ENCODE measurements around the gene STK39. TPM values are rescaled to one million over a fixed set of nuclear protein-coding genes. Genes with fewer than 3 reads are reported as not detected.
A peak's percentile ranks its signal among the peaks of the same experiment; 100 is the strongest.

Gene STK39
- polyA plus RNA-seq, 3 donors from 2014 or later = 5.8 to 11.5 (median 9.3) TPM

DNA sequence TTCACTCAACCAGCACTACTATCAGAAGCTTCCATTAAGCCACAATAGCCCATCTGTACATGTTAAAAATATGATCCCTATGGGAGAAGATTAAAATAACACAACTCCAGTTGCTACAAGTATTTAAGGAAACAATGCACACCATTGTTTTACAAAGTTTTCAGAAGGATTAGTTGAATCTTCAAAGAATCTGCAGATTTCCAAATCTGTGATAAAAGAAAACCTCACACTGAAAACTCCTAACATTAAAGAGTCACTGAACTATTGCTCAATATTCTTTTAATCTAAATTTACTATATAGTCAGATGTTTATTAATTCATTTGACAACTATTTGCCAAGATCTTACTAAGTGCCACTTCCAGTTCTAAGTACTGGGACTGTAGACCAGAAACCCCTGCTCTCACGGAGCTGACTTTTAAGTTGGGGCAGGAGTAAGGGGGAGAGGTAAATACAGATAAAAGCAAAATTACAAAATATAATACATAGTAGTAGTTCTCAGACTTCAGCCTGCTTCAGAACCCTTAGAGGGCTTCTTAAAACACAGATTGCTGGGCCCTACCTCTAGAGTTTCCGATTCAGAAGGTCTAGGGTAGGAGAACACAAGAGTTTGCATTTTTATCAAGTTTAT is 94.4 kb downstream of the STK39 start:
- Mint-ChIP-seq H3K27me3 (ENCODE audit: low read depth in 3 of 3) (peaks cover 0 to 1% (median 0%) of the 10 kb centered on the region in 3 donors), H3K27ac (no peak overlapping the region), H3K36me3 (peaks cover 0 to 11% (median 4%) of the 10 kb centered on the region in 3 donors), H3K4me3 (no peak overlapping the region), H3K4me1 (peaks cover 41 to 79% of the 10 kb centered on the region in 2 donors), H3K9me3 (no peaks in the 10 kb centered on the region)
- no peak for DNase-seq

DNA sequence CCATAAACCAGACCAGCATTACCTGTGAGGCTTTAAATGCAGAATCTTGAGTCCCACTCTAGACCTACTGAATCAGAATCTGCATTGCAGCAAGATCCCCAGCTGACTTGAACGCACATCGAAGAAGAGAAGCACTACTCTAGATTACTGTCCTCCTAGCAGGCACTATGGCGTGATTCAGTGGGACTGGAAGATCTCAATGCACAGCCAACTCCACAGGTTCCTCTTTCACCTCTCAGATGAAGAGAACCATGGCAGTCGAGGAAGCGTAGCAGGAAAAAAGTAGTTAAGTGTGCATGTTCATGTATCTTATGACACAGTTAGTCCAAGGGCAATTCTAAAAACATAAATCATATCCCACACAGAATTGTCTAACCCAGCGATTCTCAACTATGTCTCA is 97.4 kb downstream of the STK39 start:
- DNase-seq = no peak
- Mint-ChIP-seq H3K27me3 (ENCODE audit: low read depth in 3 of 3) (peaks cover 0 to 1% (median 0%) of the 10 kb centered on the region in 3 donors), H3K4me3 (no peak overlapping the region), H3K4me1 (peaks cover 41 to 74% of the 10 kb centered on the region in 2 donors), H3K9me3 (no peaks in the 10 kb centered on the region), H3K27ac (no peak overlapping the region), H3K36me3 (peaks cover 2 to 4% (median 4%) of the 10 kb centered on the region in 3 donors)

DNA sequence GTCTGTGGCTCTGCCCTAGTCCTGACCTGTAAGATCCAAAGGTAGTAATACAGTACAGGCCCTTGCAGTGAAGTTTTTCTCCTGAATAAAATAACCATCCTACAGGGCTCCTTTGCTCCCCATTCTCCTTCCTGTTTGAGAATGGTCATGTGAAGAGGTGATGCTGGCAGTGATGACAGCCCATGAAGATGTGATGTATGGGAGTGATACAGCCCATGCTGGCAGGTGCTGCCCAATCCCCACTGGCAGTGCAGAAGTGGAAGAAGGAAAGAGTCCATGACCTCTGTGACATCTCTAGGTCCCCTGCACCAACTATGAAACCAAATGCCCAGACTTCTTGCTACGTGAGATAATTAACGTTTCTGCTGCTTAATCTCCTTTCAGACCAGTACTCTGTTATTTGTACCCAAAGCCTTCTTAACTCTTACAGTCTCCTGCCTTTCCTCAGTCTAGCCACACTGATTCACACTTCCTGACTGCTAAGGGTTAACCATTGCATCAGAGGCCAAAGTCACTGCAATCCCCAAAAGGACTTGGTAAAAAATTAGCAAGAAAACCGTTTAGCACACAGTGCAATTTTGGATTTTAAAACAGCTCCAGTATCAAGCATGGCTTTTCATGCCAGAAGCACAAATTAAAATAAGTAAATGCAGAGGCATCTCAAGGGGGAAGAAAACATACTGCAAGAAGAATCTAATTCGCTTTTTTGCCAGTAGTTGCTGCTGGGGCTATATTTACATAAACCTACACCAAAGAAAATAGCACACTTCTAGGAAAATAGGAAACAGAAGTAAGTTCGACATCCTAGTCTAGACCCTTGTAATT is 98.0 kb downstream of the STK39 start:
- peaks cover 41 to 76% of the 10 kb centered on the region in 2 donors for H3K4me1 Mint-ChIP-seq
- peak overlapping the region in 2 of 6 donors; percentile 1 to 45 for H3K27ac Mint-ChIP-seq

DNA sequence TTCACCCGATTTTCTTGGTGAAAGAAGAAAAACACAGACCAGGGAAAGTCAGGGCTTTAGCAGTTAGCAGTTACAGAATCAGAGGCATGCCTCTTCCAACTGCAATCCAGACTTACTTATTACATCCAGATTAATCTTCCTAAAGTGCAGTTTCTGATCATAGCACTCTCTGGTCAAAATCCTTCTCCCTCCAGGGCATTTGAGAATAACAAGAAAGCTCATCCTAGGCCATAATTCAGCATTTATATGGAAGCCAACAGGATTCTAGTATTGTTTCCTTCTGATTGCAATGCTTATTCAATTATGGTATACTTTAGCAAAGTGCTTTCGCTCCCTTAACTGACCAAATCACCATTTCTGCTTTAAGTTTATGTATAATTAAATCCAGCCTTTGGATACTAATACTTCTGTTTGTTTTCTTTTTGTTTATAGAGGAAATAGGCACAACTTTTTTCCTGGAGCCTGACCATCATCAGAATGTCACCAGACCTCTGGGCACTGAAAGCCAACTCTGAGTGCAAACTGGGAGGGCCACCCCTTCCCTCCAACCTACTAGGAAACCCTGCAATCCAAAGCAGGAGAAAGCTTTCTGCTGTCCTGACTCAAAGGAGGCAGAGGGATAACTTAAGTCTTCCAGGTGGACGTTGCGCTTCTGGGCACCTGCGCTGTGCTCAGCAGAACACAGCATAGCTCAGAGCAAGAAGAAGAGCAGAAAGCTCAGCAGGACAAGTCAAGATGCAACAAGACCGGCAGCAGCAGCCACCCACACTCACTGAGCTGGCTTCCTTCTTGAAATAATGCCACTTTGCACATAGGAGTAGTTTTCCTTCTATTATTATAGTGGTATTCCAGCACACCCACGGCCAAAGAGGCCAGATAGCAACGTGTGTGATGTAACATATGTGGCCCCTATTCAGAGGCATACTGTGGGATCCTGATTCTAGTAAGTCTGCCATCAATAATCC is 99.3 kb downstream of the STK39 start:
- Mint-ChIP-seq H3K27ac (peak overlapping the region in 2 of 6 donors; percentile 7 to 31), H3K4me3 (no peak overlapping the region), H3K4me1 (peaks cover 35 to 78% of the 10 kb centered on the region in 2 donors), H3K27me3 (ENCODE audit: low read depth in 3 of 3) (peaks cover 0 to 1% (median 0%) of the 10 kb centered on the region in 3 donors), H3K9me3 (no peaks in the 10 kb centered on the region), H3K36me3 (peaks cover 2 to 4% (median 4%) of the 10 kb centered on the region in 3 donors)
- no peak for DNase-seq

More for the DNA sequence above, 98.0 kb downstream of the STK39 start:
- no peak for DNase-seq
- H3K4me3 Mint-ChIP-seq = no peak overlapping the region
- H3K9me3 Mint-ChIP-seq = no peaks in the 10 kb centered on the region
- peaks cover 0 to 1% (median 0%) of the 10 kb centered on the region in 3 donors for H3K27me3 Mint-ChIP-seq (ENCODE audit: low read depth in 3 of 3)
- peaks cover 2 to 4% (median 4%) of the 10 kb centered on the region in 3 donors for H3K36me3 Mint-ChIP-seq

DNA sequence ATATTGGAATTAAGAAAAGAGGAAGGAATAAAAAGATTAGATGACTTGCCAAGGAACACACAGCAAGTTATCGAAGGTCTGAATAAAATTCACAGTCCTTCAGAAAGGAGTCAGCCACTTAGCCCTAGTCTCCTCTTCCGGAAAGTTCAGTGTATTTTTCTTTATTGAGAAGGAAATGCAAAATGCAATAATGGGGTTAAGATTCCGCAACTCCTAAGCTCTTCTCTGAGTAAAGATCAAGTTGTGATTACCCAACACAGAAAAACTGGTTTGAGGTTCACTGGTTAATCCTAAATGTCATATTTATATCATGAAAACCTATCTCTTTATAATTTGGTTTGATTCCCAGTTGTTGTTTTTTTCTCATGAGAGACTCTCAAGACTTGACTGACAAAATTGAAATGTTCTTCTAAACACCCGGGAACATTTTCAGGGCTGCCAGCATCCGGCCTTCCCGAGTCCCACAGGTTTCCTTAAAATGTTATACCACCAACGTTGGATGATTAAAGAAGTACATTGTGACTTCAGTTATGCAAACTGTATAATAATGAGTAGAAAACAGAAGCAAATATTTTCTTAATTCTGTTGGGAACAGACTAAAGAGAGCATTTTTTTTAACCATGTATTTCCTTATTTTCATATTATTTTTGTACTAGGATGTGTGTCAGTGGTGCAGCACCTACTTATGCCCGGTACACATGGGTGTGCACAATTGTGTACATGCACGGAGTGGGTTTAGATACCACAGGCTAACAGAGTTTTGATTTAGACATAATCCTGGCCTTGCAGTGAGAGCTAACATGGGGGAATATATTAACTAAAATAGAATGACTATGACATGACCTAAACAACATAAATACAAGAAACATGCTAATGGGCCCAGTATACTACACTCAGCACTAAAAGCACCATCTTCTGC is 100.2 kb downstream of the STK39 start:
- H3K27ac Mint-ChIP-seq = peak overlapping the region in 5 of 6 donors; percentile 2 to 77 (median 25)
- peaks cover 41 to 79% of the 10 kb centered on the region in 2 donors for H3K4me1 Mint-ChIP-seq
- no peaks in the 10 kb centered on the region for H3K9me3 Mint-ChIP-seq

DNA sequence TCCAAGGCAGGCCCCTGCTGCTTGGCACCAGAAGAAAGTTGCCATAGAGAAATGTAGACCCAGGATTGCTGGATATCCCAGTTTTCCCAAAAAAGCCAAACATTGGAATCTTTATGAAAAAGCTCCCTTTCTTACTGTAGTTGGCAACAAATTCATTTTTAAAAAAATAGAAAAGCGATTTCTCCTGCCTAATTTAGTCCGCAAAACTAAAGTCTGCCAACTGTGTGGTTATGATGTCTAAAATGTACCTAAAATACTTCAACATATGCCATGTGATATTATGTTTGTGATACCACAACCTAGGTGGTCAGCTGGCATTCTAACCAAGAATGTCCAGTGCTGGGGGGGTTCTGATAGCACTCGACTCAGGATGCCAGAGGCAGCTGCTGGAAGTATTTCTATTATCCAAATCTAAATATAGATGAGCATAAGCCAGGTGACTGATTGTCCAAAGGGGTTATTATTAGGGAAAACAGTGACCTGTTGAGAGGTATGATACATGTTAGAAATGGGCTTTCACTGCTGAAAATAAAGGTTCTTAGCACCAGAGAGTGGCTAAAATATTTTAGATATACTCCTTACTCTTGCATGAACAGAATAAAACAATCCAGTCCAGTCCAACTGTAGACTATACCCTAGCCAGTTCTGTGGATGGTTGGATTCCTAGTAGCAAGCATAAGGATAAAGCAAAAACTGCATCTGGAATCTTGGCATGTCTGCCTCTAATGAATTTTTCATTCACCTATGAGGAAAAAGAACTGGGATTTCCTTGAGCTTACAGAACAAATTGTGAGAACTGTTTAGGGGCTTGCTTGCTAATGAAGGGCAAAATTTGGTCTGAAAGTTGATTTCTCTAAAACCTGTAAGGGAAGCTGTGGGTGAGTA is 101.7 kb downstream of the STK39 start:
- H3K4me1 Mint-ChIP-seq = peaks cover 34 to 67% of the 10 kb centered on the region in 2 donors
- H3K36me3 Mint-ChIP-seq = peaks cover 0 to 2% (median 0%) of the 10 kb centered on the region in 3 donors
- no peak overlapping the region for H3K4me3 Mint-ChIP-seq
- no peak for DNase-seq
- H3K27me3 Mint-ChIP-seq (ENCODE audit: low read depth in 3 of 3) = peaks cover 0 to 1% (median 0%) of the 10 kb centered on the region in 3 donors
- peak overlapping the region in 1 of 6 donors; percentile 6 for H3K27ac Mint-ChIP-seq
- H3K9me3 Mint-ChIP-seq = no peaks in the 10 kb centered on the region

More for the DNA sequence above, 100.2 kb downstream of the STK39 start:
- DNase-seq = no peak
- Mint-ChIP-seq H3K27me3 (ENCODE audit: low read depth in 3 of 3) (peaks cover 0 to 1% (median 0%) of the 10 kb centered on the region in 3 donors), H3K4me3 (no peak overlapping the region), H3K36me3 (peaks cover 2 to 4% (median 4%) of the 10 kb centered on the region in 3 donors)

DNA sequence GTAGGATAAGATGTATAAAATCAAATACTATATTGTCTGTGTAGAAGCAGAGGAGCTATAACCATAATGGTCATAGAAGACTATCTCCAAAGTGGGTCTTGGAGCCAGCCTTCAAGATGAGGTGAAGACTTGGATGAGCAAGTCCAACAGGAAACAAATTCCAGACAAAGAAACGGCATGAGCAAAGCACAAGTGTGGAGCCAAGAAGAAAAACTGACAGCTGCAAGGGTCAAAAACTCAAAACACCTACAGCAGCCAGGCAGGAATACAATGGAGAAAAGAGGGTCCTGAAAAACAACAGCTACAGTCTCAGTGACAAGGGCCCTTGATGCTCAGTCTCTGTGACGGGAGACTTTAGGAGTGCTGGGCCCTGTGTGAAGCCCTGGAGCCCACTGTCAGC is 102.4 kb downstream of the STK39 start:
- Mint-ChIP-seq H3K36me3 (peaks cover 0 to 2% (median 1%) of the 10 kb centered on the region in 3 donors), H3K4me1 (peaks cover 31 to 65% of the 10 kb centered on the region in 2 donors), H3K27ac (peak overlapping the region in 3 of 6 donors; percentile 22 to 74 (median 58)), H3K27me3 (ENCODE audit: low read depth in 3 of 3) (peaks cover 0 to 1% (median 0%) of the 10 kb centered on the region in 3 donors), H3K9me3 (no peaks in the 10 kb centered on the region), H3K4me3 (no peak overlapping the region)
- no peak for DNase-seq

DNA sequence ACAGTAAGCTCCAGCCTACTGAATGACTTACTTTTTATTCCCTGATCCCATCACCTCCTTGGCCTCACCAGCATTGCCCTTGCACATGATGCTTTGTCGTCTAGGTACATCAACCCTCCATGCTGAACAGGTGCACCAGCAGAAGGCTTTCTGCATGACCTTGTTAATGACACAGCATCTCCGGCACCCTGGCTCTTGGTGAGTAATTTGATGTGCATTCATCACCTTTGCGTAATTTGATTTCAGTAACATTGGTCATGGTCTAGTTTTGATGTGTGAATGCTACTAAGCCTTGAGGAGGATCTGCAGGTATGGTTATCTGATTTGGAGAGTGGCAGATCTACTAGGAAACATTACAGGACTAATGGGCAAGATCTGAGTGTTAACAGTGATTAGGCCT is 103.6 kb downstream of the STK39 start:
- H3K36me3 Mint-ChIP-seq = peaks cover 2 to 7% (median 4%) of the 10 kb centered on the region in 3 donors
- peaks cover 20 to 55% of the 10 kb centered on the region in 2 donors for H3K4me1 Mint-ChIP-seq
- peak overlapping the region in 1 of 6 donors; percentile 32 for H3K27ac Mint-ChIP-seq
- H3K27me3 Mint-ChIP-seq (ENCODE audit: low read depth in 3 of 3) = no peaks in the 10 kb centered on the region
- no peak overlapping the region for H3K4me3 Mint-ChIP-seq
- no peak for DNase-seq
- no peaks in the 10 kb centered on the region for H3K9me3 Mint-ChIP-seq

DNA sequence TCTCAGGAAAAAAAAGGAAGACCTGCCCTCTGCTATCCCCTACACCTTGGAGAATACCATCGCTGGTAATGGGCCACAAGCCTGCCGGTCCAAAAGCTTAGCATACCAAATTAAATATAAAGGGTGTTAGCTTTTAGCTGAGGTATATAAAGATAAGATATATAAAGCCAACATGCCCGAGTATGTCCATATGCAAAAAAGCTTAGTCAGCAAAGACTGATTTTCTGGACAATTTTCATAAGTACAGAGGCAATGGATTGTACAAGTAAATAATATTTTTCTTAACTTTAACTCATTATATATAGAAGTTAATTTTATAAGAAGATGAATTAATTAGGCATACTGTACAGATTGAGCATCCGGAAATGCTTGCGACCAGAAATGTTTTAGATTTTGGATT is 106.5 kb downstream of the STK39 start:
- H3K9me3 Mint-ChIP-seq = no peaks in the 10 kb centered on the region
- no peak overlapping the region for H3K4me3 Mint-ChIP-seq

DNA sequence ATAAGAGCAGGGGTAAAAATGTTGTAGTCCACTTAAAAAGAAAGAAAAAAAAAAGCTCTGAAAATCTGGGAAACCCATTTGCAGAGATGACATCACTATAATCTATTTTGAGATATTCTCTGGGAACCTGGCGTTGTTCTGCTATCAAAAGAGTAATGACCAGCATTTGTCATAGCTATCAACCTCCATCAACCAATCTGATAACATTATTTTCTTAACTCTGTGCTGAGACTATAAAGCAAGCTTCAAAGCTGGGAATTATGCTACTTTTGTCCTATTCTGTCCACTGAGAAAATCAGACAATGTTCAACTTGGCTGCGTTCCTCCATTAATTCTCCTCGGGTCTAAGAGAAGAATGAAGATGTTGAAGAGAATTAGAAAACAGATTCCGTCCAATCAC is 107.5 kb downstream of the STK39 start:
- Mint-ChIP-seq H3K9me3 (no peaks in the 10 kb centered on the region), H3K27ac (peak overlapping the region in 3 of 6 donors; percentile 14 to 41 (median 15)), H3K27me3 (ENCODE audit: low read depth in 3 of 3) (peaks cover 0 to 3% (median 0%) of the 10 kb centered on the region in 3 donors), H3K4me1 (peaks cover 28 to 63% of the 10 kb centered on the region in 2 donors), H3K4me3 (no peak overlapping the region), H3K36me3 (peaks cover 9 to 22% (median 12%) of the 10 kb centered on the region in 3 donors)
- DNase-seq = no peak

More for the DNA sequence above, 106.5 kb downstream of the STK39 start:
- peaks cover 0 to 3% (median 0%) of the 10 kb centered on the region in 3 donors for H3K27me3 Mint-ChIP-seq (ENCODE audit: low read depth in 3 of 3)
- H3K27ac Mint-ChIP-seq = no peak overlapping the region
- DNase-seq = no peak
- H3K36me3 Mint-ChIP-seq = peaks cover 11 to 15% (median 12%) of the 10 kb centered on the region in 3 donors
- H3K4me1 Mint-ChIP-seq = peaks cover 20 to 61% of the 10 kb centered on the region in 2 donors

DNA sequence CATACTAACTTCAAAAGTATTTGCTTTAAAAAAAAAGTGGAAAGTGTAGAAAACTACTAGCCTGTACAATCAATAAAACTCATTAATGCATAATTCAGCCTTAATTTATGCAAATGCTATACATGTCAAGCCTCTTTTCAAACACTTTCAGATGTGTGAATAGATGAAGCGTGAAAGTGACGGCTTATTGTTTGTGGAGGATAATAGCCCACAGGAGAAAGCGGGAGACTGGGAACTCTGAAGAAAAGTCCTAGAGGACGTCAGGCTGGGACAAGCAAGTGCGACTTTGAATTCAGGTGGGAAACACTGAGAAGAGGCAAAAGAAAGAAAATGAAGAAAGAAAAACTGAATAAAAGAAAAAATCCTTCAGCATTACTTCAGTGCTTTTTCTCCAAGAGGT is 108.5 kb downstream of the STK39 start:
- Mint-ChIP-seq H3K36me3 (peaks cover 9 to 28% (median 12%) of the 10 kb centered on the region in 3 donors), H3K9me3 (no peaks in the 10 kb centered on the region), H3K27me3 (ENCODE audit: low read depth in 3 of 3) (peaks cover 0 to 3% (median 0%) of the 10 kb centered on the region in 3 donors), H3K27ac (no peak overlapping the region), H3K4me1 (peaks cover 28 to 56% of the 10 kb centered on the region in 2 donors), H3K4me3 (no peak overlapping the region)
- no peak for DNase-seq
